Brain pericyte (primary cell): ENCODE data around the gene UBTF.

Source experiments
- DNase-seq: peaks from one replicate; pipeline ENCODE4 v3.0.0-alpha.2; 2012; ENCODE audit warnings: low read depth, low spot score

Gene UBTF

DNA sequence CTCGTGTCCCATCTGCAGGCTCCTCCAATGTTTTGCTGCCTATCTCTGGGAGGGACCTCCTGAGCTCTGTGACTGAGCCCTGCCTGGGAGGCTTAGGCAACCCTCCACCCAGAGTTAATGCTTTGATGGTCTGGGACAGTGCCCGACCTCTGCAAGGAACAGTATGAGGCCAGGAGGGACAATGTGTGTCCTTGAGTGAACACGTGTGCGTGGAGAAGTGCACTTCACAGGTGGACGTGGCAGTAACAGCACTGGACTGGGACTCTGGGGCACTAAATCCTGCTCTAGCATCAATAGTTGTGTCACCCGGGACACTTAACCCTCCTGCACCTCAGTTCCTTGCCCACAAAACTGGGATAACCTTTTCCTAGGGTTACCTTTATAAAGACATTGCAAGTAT is 4.6 kb downstream of the UBTF start:
- DNase-seq = no peak

GRCh38 chr17:44214230-44214494 is 5.3 kb downstream of the UBTF start:
- DNase-seq = no peak

DNA sequence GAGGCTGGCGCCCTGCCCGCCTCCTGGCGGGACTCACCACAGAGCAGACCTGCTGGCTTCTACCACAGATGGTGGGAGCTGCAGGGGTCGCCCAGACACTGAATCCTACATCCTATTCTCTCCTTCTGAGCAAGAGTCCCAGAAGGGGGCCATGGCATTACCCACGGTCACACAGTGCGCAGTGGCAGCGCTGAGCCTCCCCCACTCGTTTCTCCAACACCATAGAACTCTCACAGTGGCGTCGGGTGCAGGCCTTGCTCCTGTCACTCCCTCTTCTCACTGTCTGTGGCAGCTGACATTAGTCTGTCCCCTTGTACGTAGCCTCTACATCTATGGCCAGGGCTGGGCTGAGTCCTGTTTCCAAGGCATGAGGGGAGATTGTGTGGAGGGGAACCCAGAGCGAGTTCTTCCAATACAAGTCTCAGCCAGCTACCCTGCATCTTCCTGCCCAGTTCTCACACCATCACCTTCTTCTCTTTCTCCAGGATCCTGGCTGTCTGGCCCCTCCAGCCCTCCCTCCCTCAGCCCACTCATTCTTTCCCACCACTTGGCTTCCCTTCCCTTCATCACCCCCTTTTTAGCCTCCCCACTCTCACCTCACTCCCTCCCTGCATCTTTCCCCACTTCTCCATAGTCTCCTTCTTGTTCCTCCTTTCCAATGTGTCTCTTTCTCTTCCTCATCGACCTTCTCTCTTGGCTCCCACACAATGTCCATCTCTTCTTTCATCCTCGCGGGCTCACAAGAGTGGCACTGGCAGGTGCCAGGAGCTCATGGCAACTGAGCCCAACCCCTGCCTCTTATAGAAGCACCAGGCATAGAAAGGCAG is 5.9 kb downstream of the UBTF start:
- no peak for DNase-seq

DNA sequence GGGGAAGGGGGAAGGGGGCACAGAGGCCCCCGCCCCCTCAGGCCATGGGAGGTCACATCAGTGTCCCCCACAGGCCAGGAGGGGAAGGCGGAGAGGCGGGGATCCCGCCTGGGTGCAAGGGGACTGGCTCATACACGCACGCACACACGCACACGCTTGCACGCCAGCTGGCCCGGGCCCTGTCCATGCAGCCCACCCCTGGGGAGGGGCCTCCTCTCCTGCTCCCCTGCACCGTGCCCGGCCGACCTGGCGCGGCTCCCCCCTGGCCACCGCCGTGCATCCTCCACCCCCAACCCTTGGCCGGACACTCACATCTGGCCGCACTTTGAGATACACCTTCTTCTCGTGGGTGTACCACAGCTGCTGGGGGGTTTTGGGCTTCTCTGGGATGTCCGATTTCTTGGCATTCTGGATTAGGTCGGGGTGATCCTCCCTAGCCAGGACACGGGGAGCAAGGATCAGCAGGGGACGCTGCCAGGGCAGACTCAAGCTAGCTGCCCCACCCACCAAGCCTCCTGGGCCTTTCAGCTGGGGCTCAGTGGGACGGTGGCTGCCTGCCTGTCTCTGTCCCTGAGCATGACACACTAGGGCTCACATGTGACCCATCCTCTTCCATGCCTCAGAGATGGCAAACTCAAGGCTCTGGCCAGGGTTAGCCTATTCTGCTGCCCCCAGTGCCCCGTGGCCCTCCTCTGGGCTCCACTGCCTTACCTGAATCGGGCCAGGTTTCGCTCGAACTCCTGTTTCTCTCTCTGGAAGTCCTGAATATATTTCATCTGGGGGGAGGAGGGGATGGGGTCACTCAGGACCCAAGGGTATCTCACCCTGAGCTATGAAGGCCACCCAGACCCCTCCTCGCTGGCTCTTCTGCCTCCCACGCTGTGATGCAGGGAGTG is 6.7 kb downstream of the UBTF start:
- DNase-seq = no peak

- no peak for DNase-seq
Observed at GRCh38 chr17:44211281-44212265, 7.9 kb downstream of the UBTF start.

- peak; percentile 64 for DNase-seq
Observed at GRCh38 chr17:44210342-44211192, 8.9 kb downstream of the UBTF start.

DNA sequence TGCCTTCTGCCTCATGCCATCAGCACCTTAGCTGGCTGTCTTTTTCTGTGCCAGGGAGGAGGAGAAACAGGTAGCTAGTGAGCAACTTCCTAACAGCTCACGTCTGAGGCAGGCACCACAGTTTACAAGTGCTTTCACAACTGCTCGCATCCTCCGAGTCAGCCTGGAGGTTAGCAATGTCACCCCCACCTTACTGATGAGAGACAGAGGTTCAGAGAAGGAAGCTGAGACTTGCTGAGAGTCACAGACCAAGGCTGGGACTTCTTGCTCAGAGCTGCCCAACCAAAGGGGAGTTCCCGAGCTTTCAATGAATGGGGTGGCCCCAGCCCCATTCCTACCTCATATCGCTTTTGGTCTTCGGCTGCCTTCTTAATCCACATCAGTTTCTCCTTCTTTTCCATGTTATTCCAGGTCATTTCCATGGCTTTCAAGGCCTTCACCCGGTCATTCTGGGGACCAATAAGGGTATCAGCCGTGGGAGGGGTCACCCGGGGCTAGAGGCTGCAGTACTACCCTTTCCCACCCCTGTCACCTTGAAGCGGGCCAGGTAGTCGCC is 9.6 kb downstream of the UBTF start:
- no peak for DNase-seq

GRCh38 chr17:44207743-44208142 is 11.7 kb downstream of the UBTF start:
- DNase-seq = no peak

GRCh38 chr17:44207319-44207718 is 12.2 kb downstream of the UBTF start:
- DNase-seq = no peak

GRCh38 chr17:44206825-44207155 is 12.7 kb downstream of the UBTF start:
- DNase-seq = no peak

GRCh38 chr17:44205962-44206824 is 13.3 kb downstream of the UBTF start:
- DNase-seq = no peak

DNA sequence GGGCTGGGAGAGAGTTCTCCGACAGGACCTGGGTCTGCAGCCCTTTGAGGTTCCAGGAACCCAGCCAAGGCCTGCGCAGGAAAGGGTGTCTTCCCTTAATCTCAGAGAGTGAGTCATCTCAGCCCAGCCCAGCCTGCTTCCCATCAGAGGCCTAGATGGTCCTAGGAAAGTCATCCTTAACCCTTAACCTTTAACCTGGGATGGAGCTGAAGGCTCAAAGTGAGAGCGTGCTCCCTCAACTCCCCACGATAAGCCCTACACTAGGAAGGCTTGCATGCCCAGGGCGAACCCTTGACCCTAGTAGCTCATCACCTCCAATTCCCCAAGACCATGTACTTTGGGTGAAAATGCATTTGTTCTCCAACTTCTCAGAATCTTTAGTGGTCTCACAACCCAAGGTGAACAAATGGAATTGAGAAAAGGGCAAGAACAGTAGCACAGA is 15.0 kb downstream of the UBTF start:
- no peak for DNase-seq

GRCh38 chr17:44203731-44204440 is 15.6 kb downstream of the UBTF start:
- DNase-seq = no peak

- no peak for DNase-seq
Observed at GRCh38 chr17:44202756-44203155, 16.7 kb downstream of the UBTF start.

- no peak for DNase-seq
Observed at GRCh38 chr17:44200478-44201155, 18.9 kb downstream of the UBTF start.

GRCh38 chr17:44199553-44200477 is 19.7 kb downstream of the UBTF start, which contains the start of gene ATXN7L3:
Gene ATXN7L3 (minus strand): TSS chr17:44199884. CDS start chr17:44198070, 1,814 bp downstream.
- peak; percentile 94 for DNase-seq
